ENCODE measurements around the gene IFT81. TPM values are rescaled to one million over a fixed set of nuclear protein-coding genes. Genes with fewer than 3 reads are reported as not detected.

The IFT81 gene
- total and polyA plus RNA-seq, 2 of the 13 experiments (the other 11 are each of a cell fraction or from before 2014, with no cell fraction given) = 4.2 to 13.0 TPM

DNA sequence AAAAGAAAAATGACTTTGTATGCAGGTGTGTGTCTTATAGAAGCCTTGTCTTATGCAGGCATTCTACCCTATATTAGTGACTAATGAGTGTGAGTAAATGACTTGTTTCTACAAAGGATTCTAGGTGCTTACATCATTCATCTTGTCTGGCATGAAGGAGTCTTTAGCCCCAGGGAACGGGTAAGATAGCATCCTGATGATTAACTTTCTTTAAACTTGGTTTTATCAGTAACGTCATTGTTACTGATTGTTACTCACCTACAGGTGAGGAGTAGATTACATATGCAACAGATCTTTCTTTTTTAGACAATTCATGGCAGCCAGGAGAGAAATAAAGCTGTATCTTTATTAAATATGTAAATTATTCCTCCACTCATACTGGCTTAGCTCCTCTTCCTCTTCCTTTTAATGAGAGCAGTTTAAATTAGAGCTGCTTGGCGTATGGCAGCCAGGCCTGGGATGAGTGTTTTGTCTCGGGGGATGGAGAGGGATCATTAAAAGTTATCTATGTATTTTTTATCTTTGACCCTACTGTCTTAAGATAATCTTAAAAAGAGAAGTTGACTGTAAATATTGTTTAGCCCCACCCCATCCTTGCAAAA is 99.7 kb downstream of the IFT81 start (continued):
- TF ChIP-seq, protein P1, sequence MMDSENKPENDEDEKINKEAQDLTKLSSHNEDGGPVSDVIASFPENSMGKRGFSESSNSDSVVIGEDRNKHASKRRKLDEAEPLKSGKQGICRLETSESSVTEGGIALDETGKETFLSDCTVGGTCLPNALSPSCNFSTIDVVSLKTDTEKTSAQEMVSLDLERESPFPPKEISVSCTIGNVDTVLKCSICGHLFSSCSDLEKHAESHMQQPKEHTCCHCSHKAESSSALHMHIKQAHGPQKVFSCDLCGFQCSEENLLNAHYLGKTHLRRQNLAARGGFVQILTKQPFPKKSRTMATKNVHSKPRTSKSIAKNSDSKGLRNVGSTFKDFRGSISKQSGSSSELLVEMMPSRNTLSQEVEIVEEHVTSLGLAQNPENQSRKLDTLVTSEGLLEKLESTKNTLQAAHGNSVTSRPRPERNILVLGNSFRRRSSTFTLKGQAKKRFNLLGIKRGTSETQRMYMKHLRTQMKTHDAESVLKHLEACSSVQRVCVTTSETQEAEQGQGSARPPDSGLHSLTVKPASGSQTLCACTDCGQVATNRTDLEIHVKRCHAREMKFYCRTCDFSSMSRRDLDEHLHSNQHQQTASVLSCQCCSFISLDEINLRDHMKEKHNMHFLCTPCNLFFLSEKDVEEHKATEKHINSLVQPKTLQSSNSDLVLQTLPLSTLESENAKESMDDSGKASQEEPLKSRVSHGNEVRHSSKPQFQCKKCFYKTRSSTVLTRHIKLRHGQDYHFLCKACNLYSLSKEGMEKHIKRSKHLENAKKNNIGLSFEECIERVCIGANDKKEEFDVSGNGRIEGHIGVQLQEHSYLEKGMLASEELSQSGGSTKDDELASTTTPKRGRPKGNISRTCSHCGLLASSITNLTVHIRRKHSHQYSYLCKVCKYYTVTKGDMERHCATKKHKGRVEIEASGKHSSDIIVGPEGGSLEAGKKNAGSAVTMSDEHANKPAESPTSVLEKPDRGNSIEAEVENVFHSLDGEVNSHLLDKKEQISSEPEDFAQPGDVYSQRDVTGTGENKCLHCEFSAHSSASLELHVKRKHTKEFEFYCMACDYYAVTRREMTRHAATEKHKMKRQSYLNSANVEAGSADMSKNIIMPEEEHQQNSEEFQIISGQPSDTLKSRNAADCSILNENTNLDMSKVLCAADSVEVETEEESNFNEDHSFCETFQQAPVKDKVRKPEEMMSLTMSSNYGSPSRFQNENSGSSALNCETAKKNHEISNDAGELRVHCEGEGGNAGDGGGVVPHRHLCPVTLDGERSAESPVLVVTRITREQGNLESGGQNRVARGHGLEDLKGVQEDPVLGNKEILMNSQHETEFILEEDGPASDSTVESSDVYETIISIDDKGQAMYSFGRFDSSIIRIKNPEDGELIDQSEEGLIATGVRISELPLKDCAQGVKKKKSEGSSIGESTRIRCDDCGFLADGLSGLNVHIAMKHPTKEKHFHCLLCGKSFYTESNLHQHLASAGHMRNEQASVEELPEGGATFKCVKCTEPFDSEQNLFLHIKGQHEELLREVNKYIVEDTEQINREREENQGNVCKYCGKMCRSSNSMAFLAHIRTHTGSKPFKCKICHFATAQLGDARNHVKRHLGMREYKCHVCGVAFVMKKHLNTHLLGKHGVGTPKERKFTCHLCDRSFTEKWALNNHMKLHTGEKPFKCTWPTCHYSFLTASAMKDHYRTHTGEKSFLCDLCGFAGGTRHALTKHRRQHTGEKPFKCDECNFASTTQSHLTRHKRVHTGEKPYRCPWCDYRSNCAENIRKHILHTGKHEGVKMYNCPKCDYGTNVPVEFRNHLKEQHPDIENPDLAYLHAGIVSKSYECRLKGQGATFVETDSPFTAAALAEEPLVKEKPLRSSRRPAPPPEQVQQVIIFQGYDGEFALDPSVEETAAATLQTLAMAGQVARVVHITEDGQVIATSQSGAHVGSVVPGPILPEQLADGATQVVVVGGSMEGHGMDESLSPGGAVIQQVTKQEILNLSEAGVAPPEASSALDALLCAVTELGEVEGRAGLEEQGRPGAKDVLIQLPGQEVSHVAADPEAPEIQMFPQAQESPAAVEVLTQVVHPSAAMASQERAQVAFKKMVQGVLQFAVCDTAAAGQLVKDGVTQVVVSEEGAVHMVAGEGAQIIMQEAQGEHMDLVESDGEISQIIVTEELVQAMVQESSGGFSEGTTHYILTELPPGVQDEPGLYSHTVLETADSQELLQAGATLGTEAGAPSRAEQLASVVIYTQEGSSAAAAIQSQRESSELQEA (CRISPR knock-in tag; IDR thresholded peaks at IDR 0.05; ENCODE audit: not compliant biosample characterization) = no peak
- no peak for TF ChIP-seq POLR2AphosphoS2 (IDR thresholded peaks at IDR 0.05; ENCODE audit: low read depth, low read length)
- no peak for TF ChIP-seq FOXP1 (IDR thresholded peaks at IDR 0.05)
- no peak for TF ChIP-seq FOXP1 (CRISPR knock-in tag; IDR thresholded peaks at IDR 0.05)
- no peak for TF ChIP-seq CEBPG (CRISPR knock-in tag; IDR thresholded peaks at IDR 0.05)
- no peak for TF ChIP-seq ZNF775 (CRISPR knock-in tag; IDR thresholded peaks at IDR 0.05; ENCODE audit: borderline replicate concordance)
- TF ChIP-seq, protein P2, sequence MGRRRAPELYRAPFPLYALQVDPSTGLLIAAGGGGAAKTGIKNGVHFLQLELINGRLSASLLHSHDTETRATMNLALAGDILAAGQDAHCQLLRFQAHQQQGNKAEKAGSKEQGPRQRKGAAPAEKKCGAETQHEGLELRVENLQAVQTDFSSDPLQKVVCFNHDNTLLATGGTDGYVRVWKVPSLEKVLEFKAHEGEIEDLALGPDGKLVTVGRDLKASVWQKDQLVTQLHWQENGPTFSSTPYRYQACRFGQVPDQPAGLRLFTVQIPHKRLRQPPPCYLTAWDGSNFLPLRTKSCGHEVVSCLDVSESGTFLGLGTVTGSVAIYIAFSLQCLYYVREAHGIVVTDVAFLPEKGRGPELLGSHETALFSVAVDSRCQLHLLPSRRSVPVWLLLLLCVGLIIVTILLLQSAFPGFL (CRISPR knock-in tag; IDR thresholded peaks at IDR 0.05) = no peak

Measured in HepG2 (cell line).